ENCODE results near the gene SLC7A10. TPM values are rescaled to one million over a fixed set of nuclear protein-coding genes. Genes with fewer than 3 reads are reported as not detected.
A peak's percentile ranks its signal among the peaks of the same experiment; 100 is the strongest.

The SLC7A10 gene
- total RNA-seq, 1 experiment from 2014 or later, result 2.9 TPM

GRCh38 chr19:33216198-33216830, 9.3 kb downstream of the SLC7A10 start:
- no peak overlapping the region for H2BK15ac ChIP-seq (ENCODE audit: low read depth, low read length)
- no peak overlapping the region for H3K56ac ChIP-seq (ENCODE audit: insufficient read length, low read depth, low read length)
- Mint-ChIP-seq H3K27me3 (ENCODE audit: low read depth) (peaks cover 8% of the 10 kb centered on the region), H3K27ac (peak overlapping the region in 1 of 3 experiments; percentile 34; a peak in 2 of 7 replicates), H3K9me3 (no peaks in the 10 kb centered on the region), H3K4me1 (peaks cover 9 to 17% of the 10 kb centered on the region in 2 experiments), H3K4me3 (no peak overlapping the region; a peak in 1 of 5 replicates), H3K36me3 (ENCODE audit: insufficient read depth in 1 of 3, low read depth in 3 of 3) (no peaks in the 10 kb centered on the region)
- no peak overlapping the region for H4K91ac ChIP-seq (ENCODE audit: insufficient read length, low read depth, low read length)
- no peak overlapping the region for H3T11ph ChIP-seq (ENCODE audit: low read length)
- no CpG with 5 or more reads among the region's 12 CpGs for WGBS (ENCODE audit: extremely low coverage, insufficient read length, low lambda C conversion rate)
- H3K79me2 ChIP-seq (ENCODE audit: insufficient read depth, low read length), result no peaks in the 10 kb centered on the region
- TF ChIP-seq, protein P1, sequence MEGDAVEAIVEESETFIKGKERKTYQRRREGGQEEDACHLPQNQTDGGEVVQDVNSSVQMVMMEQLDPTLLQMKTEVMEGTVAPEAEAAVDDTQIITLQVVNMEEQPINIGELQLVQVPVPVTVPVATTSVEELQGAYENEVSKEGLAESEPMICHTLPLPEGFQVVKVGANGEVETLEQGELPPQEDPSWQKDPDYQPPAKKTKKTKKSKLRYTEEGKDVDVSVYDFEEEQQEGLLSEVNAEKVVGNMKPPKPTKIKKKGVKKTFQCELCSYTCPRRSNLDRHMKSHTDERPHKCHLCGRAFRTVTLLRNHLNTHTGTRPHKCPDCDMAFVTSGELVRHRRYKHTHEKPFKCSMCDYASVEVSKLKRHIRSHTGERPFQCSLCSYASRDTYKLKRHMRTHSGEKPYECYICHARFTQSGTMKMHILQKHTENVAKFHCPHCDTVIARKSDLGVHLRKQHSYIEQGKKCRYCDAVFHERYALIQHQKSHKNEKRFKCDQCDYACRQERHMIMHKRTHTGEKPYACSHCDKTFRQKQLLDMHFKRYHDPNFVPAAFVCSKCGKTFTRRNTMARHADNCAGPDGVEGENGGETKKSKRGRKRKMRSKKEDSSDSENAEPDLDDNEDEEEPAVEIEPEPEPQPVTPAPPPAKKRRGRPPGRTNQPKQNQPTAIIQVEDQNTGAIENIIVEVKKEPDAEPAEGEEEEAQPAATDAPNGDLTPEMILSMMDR (conservative IDR thresholded peaks at IDR 0.05), result peak; percentile 43; the same call in 2 of the 3 replicates
- no peak overlapping the region for H2BK120ac ChIP-seq (ENCODE audit: low read depth, low read length, poor library complexity, severe bottlenecking)
- H3K27ac ChIP-seq (ENCODE audit: insufficient read length, low read depth, low read length), result no peak overlapping the region
- DNase-seq, result peak; percentile 60
- no peaks in the 10 kb centered on the region for H3K9me3 ChIP-seq (ENCODE audit: control insufficient read depth, low read depth, low read length)
- no peak overlapping the region for H2BK5ac ChIP-seq (ENCODE audit: insufficient read length, low read length)
- H3K79me1 ChIP-seq (ENCODE audit: insufficient read depth, low read depth, low read length, poor library complexity, severe bottlenecking), result no peaks in the 10 kb centered on the region
- no peak overlapping the region for H3K4ac ChIP-seq (ENCODE audit: low read depth, low read length)
- H2BK20ac ChIP-seq (ENCODE audit: low read depth, low read length, poor library complexity, severe bottlenecking), result no peak overlapping the region
- no peaks in the 10 kb centered on the region for H3K27me3 ChIP-seq (ENCODE audit: insufficient read depth, low read length)
- H3K9ac ChIP-seq (ENCODE audit: extremely low read depth, insufficient read length, low read length), result no peak overlapping the region
- no peak overlapping the region for H3K18ac ChIP-seq (ENCODE audit: insufficient read length, low read depth, low read length)
- H3K23ac ChIP-seq (ENCODE audit: insufficient read length, low read depth, low read length), result no peak overlapping the region
- H3K4me1 ChIP-seq (ENCODE audit: insufficient read depth, low read length), result no peaks in the 10 kb centered on the region
- no peak overlapping the region for H2BK12ac ChIP-seq (ENCODE audit: insufficient read length, low read depth, low read length)
- H2AK5ac ChIP-seq (ENCODE audit: insufficient read length, low read length), result no peak overlapping the region
- H3K14ac ChIP-seq (ENCODE audit: insufficient read depth, low read length), result no peak overlapping the region
- H4K20me1 ChIP-seq (ENCODE audit: control insufficient read depth, insufficient read depth, insufficient read length), result no peaks in the 10 kb centered on the region
- H4K5ac ChIP-seq (ENCODE audit: insufficient read length, low read depth, low read length), result no peak overlapping the region
- H3K23me2 ChIP-seq (ENCODE audit: insufficient read length, low read depth, low read length, poor library complexity, severe bottlenecking), result no peaks in the 10 kb centered on the region
- H3K4me2 ChIP-seq (ENCODE audit: insufficient read depth, insufficient read length, low read length), result no peak overlapping the region
- no peak overlapping the region for H2AFZ ChIP-seq (ENCODE audit: low read length)
- no peak overlapping the region for H4K8ac ChIP-seq (replicated peaks; ENCODE audit: insufficient read length, low read depth, low read length)
